C4-2B (cell line): ENCODE data around the gene BIRC3.

ENCODE experiments used
- CTCF ChIP-seq: fragments of 450-650 bp; conservative IDR thresholded peaks from 2 replicates; pipeline ENCODE4 v1.5.1; 2017; ENCODE audit warnings: mild to moderate bottlenecking
- ZFX ChIP-seq: fragments of 450-650 bp; IDR thresholded peaks from 2 replicates; pipeline ENCODE4 v1.6.1; 2017

GRCh38 chr11:102268083-102268984 lies 49.0 kb upstream of the BIRC3 start:
- TF ChIP-seq CTCF (no peak), ZFX (no peak)
